CD14-positive monocyte (primary cell): ENCODE results near the gene BHMT. TPM values are rescaled to one million over a fixed set of nuclear protein-coding genes. Genes with fewer than 3 reads are reported as not detected.

ENCODE experiments used
- DNase-seq, 3 donors: peaks; one replicate each; pipeline ENCODE4 v3.0.0-alpha.2; 2011 to 2022
- H2AFZ ChIP-seq: 2 replicates; pipeline ENCODE4 v1.6.0; 2012; ENCODE audit warnings: mild to moderate bottlenecking, low read depth, low read length, inconsistent platforms; ENCODE audit not compliant: insufficient read depth, poor library complexity, severe bottlenecking
- H3K27ac ChIP-seq, 2 donors: 1 replicate in 1 of 2; 2 replicates in 1 of 2; pipeline ENCODE4 v1.5.1; 2012 to 2013; ENCODE audit warnings: low read length in 2 of 2, control low read depth in 1 of 2, inconsistent platforms in 1 of 2, low read depth in 1 of 2, mild to moderate bottlenecking in 1 of 2
- H3K27me3 ChIP-seq, 2 donors: one replicate each; pipeline versions ENCODE4 v1.6.0 to v1.6.1; 2011 to 2013; ENCODE audit warnings: low read length in 2 of 2; ENCODE audit not compliant: control insufficient read depth in 2 of 2, insufficient read depth in 2 of 2
- H3K36me3 ChIP-seq, 2 donors: replicated peaks in 1 of 2; 1 replicate in 1 of 2; 2 replicates in 1 of 2; pipeline versions ENCODE4 v1.5.1 to v1.6.1; 2012 to 2013; ENCODE audit warnings: low read length in 2 of 2, control low read depth in 1 of 2, inconsistent platforms in 1 of 2, mild to moderate bottlenecking in 1 of 2; ENCODE audit not compliant: insufficient read depth in 2 of 2, control insufficient read depth in 1 of 2
- H3K4me1 ChIP-seq, 2 donors: 1 replicate in 1 of 2; 2 replicates in 1 of 2; pipeline versions ENCODE4 v1.5.1 to v1.6.1; 2012 to 2013; ENCODE audit warnings: low read length in 2 of 2, control low read depth in 1 of 2, inconsistent platforms in 1 of 2, mild to moderate bottlenecking in 1 of 2, moderate library complexity in 1 of 2; ENCODE audit not compliant: insufficient read depth in 2 of 2, control insufficient read depth in 1 of 2
- H3K4me2 ChIP-seq: replicated peaks from 2 replicates; pipeline ENCODE3; 2012; ENCODE audit warnings: low read length, moderate library complexity, mild to moderate bottlenecking; ENCODE audit not compliant: poor library complexity, severe bottlenecking; ENCODE audit errors: extremely low read depth
- H3K4me3 ChIP-seq, 3 experiments: fragments of 200-600 bp in 1 of 3; sonication (generic) in 1 of 3; replicated peaks in 1 of 3; 1 replicate in 2 of 3; 2 replicates in 1 of 3; pipeline ENCODE4 v1.5.1; 2011 to 2013; ENCODE audit warnings: low read length in 3 of 3, mild to moderate bottlenecking in 3 of 3, control low read depth in 2 of 3, low read depth in 2 of 3, inconsistent platforms in 1 of 3, moderate library complexity in 1 of 3
- H3K79me2 ChIP-seq: 2 replicates; pipeline ENCODE4 v1.6.0; 2012; ENCODE audit warnings: mild to moderate bottlenecking, control low read depth, inconsistent platforms, low read length, moderate library complexity; ENCODE audit not compliant: insufficient read depth
- H3K9ac ChIP-seq: 2 replicates; pipeline ENCODE4 v1.6.0; 2017; ENCODE audit warnings: low read length, mild to moderate bottlenecking; ENCODE audit not compliant: insufficient read depth, poor library complexity, severe bottlenecking
- H3K9me3 ChIP-seq, 2 donors: replicated peaks in 1 of 2; 1 replicate in 1 of 2; 2 replicates in 1 of 2; pipeline versions ENCODE4 v1.5.1 to v1.6.1; 2012 to 2013; ENCODE audit warnings: low read length in 2 of 2, control low read depth in 1 of 2; ENCODE audit not compliant: control insufficient read depth in 1 of 2, insufficient read depth in 1 of 2
- H4K20me1 ChIP-seq: 2 replicates; pipeline ENCODE4 v1.6.0; 2012; ENCODE audit warnings: mild to moderate bottlenecking, low read length, control low read depth, moderate library complexity; ENCODE audit not compliant: insufficient read depth
- H3K27ac Mint-ChIP-seq, 7 donors: one replicate each; pipeline ENCODE4 v1.8.0; 2020; ENCODE audit warnings: mild to moderate bottlenecking in 7 of 7, mixed read lengths in 7 of 7, moderate library complexity in 6 of 7, inconsistent platforms in 2 of 7
- H3K27me3 Mint-ChIP-seq, 3 donors: one replicate each; pipeline ENCODE4 v1.8.0; 2021 to 2022; ENCODE audit warnings: low read depth in 3 of 3, mild to moderate bottlenecking in 3 of 3, mixed read lengths in 3 of 3, moderate library complexity in 3 of 3, inconsistent platforms in 1 of 3
- H3K36me3 Mint-ChIP-seq, 2 donors: one replicate each; pipeline ENCODE4 v1.8.0; 2020; ENCODE audit warnings: mixed read lengths in 2 of 2, inconsistent platforms in 1 of 2, mild to moderate bottlenecking in 1 of 2
- H3K4me1 Mint-ChIP-seq: one replicate; pipeline ENCODE4 v1.8.0; 2020; ENCODE audit warnings: mild to moderate bottlenecking, mixed read lengths
- H3K4me3 Mint-ChIP-seq, 2 donors: one replicate each; pipeline ENCODE4 v1.8.0; 2020; ENCODE audit warnings: mild to moderate bottlenecking in 2 of 2, mixed read lengths in 2 of 2, moderate library complexity in 1 of 2
- H3K9me3 Mint-ChIP-seq, 7 donors: one replicate each; pipeline ENCODE4 v1.8.0; 2020 to 2022; ENCODE audit warnings: mixed read lengths in 7 of 7, mild to moderate bottlenecking in 6 of 7, moderate library complexity in 6 of 7, inconsistent platforms in 2 of 7
- CTCF ChIP-seq: fragments of 200-600 bp; IDR thresholded peaks from one replicate; pipeline ENCODE4 v1.8.0; 2022; ENCODE audit warnings: antibody characterized with exemption, mild to moderate bottlenecking
- WGBS: methylation state at CpG from one replicate; pipeline ENCODE4 v1.1.5; 2013; ENCODE audit warnings: missing lambda C conversion rate; ENCODE audit not compliant: insufficient coverage; 5-methylcytosine and 5-hydroxymethylcytosine counted together
- intact Hi-C, 2 donors: fragments of 100-400 bp; cut with micrococcal nuclease; formaldehyde crosslinking; loops; one replicate each; pipeline versions ENCODE4 v1.15.0 to v1.15.1; 2023
- polyA plus RNA-seq, 3 donors: library from polyadenylated mRNA; depleted of rRNA in 1 of 3; unstranded in 2 of 3; stranded (reverse) in 1 of 3; fragments of 300-500 nt in 2 of 3; fragments of >200 nt in 1 of 3; fragmentation: Illumina TruSeq in 2 of 3; gene quantifications; 1 replicate in 2 of 3; 2 replicates in 1 of 3; pipeline ENCODE4 v1.2.3, GENCODE V29; 2012 to 2021

Gene BHMT
- polyA plus RNA-seq, 3 donors: not detected

- peaks cover 6% of the 10 kb centered on the region for H3K4me1 Mint-ChIP-seq
- no CpG with 5 or more reads among the region's 4 CpGs for WGBS
- H3K27me3 Mint-ChIP-seq: peaks cover 0 to 6% (median 4%) of the 10 kb centered on the region in 3 donors
- no peak for TF ChIP-seq CTCF
- Histone ChIP-seq H3K4me3 (no peak overlapping the region), H3K4me2 (no peak overlapping the region), H4K20me1 (no peaks in the 10 kb centered on the region), H3K27ac (no peak overlapping the region), H3K9me3 (no peaks in the 10 kb centered on the region), H3K36me3 (no peaks in the 10 kb centered on the region), H3K9ac (no peak overlapping the region), H3K27me3 (peaks cover 0 to 2% of the 10 kb centered on the region in 2 donors), H3K4me1 (peaks cover 0 to 5% of the 10 kb centered on the region in 2 donors), H2AFZ (no peak overlapping the region), H3K79me2 (no peaks in the 10 kb centered on the region)
- no peak for DNase-seq
- no peak overlapping the region for H3K27ac Mint-ChIP-seq
- H3K9me3 Mint-ChIP-seq: peaks cover 0 to 5% (median 0%) of the 10 kb centered on the region in 7 donors
- no peaks in the 10 kb centered on the region for H3K36me3 Mint-ChIP-seq
- intact Hi-C loops: no loop called here
- no peak overlapping the region for H3K4me3 Mint-ChIP-seq
Observed at GRCh38 chr5:79120221-79120620, 8.6 kb downstream of the BHMT start.

- Histone ChIP-seq H4K20me1 (no peaks in the 10 kb centered on the region), H3K4me2 (no peak overlapping the region), H3K27ac (no peak overlapping the region), H2AFZ (no peak overlapping the region), H3K9me3 (no peaks in the 10 kb centered on the region), H3K9ac (no peak overlapping the region), H3K36me3 (no peaks in the 10 kb centered on the region), H3K79me2 (no peaks in the 10 kb centered on the region), H3K4me1 (peaks cover 0 to 5% of the 10 kb centered on the region in 2 donors), H3K27me3 (peaks cover 0 to 2% of the 10 kb centered on the region in 2 donors), H3K4me3 (no peak overlapping the region)
- no peak for TF ChIP-seq CTCF
- peak in 1 of 3 donors; percentile 7 for DNase-seq
- Mint-ChIP-seq H3K27me3 (peaks cover 2 to 4% (median 3%) of the 10 kb centered on the region in 3 donors), H3K9me3 (peaks cover 0 to 5% (median 0%) of the 10 kb centered on the region in 7 donors), H3K4me3 (no peak overlapping the region), H3K27ac (peak overlapping the region in 1 of 7 donors; percentile 47), H3K36me3 (no peaks in the 10 kb centered on the region), H3K4me1 (peaks cover 6% of the 10 kb centered on the region)
- intact Hi-C loops: no loop called here
Observed at GRCh38 chr5:79122973-79123372, 11.4 kb downstream of the BHMT start.
